ENCODE measurements around the gene CTTNBP2NL.
"Not testable (repeated sequence)": the region's sequence is repeated elsewhere in the genome, so short reads cannot be mapped to it uniquely, and the experiment has no call there.

Gene CTTNBP2NL

GRCh38 chr1:112387807-112388206, 8.2 kb upstream of the CTTNBP2NL start:
- DNase-seq: no peak

- no peak for DNase-seq
Measured at GRCh38 chr1:112388436-112388835, 7.6 kb upstream of the CTTNBP2NL start.

GRCh38 chr1:112389689-112390088, 6.3 kb upstream of the CTTNBP2NL start:
- DNase-seq: no peak

GRCh38 chr1:112390335-112390734, 5.7 kb upstream of the CTTNBP2NL start:
- DNase-seq: not testable (repeated sequence)

- DNase-seq: peak; percentile 73 to 83
Measured at GRCh38 chr1:112390775-112391602, 5.0 kb upstream of the CTTNBP2NL start.

- no peak for DNase-seq
Measured at GRCh38 chr1:112391603-112391940, 4.4 kb upstream of the CTTNBP2NL start.

- DNase-seq: no peak
Measured at GRCh38 chr1:112393631-112393974, 2.4 kb upstream of the CTTNBP2NL start.

GRCh38 chr1:112394743-112395062, 1.3 kb upstream of the CTTNBP2NL start:
- no peak for DNase-seq

GRCh38 chr1:112395256-112395820, 676 bp upstream of the CTTNBP2NL start:
- no peak for DNase-seq

GRCh38 chr1:112396653-112397471, 848 bp downstream of the CTTNBP2NL start:
- no peak for DNase-seq

GRCh38 chr1:112397841-112398240, 1.8 kb downstream of the CTTNBP2NL start:
- no peak for DNase-seq

GRCh38 chr1:112399456-112399855, 3.4 kb downstream of the CTTNBP2NL start:
- no peak for DNase-seq

- not testable (repeated sequence) for DNase-seq
Measured at GRCh38 chr1:112400706-112401105, 4.7 kb downstream of the CTTNBP2NL start.

- DNase-seq: no peak
Measured at GRCh38 chr1:112402682-112403643, 6.9 kb downstream of the CTTNBP2NL start.

- DNase-seq: no peak
Measured at GRCh38 chr1:112406771-112407170, 10.8 kb downstream of the CTTNBP2NL start.

- DNase-seq: no peak
Measured at GRCh38 chr1:112409414-112409813, 13.4 kb downstream of the CTTNBP2NL start.

GRCh38 chr1:112410673-112411072, 14.7 kb downstream of the CTTNBP2NL start:
- DNase-seq: no peak

GRCh38 chr1:112417271-112417670, 21.3 kb downstream of the CTTNBP2NL start:
- DNase-seq: no peak

- DNase-seq: no peak
Measured at GRCh38 chr1:112418099-112418892, 22.3 kb downstream of the CTTNBP2NL start.

- DNase-seq: no peak
Measured at GRCh38 chr1:112423207-112423606, 27.2 kb downstream of the CTTNBP2NL start.

GRCh38 chr1:112423666-112424065, 27.7 kb downstream of the CTTNBP2NL start:
- DNase-seq: not testable (repeated sequence)

- DNase-seq: no peak
Measured at GRCh38 chr1:112429749-112430148, 33.7 kb downstream of the CTTNBP2NL start.

Data from stimulated activated CD4-positive, alpha-beta T cell treated with anti-CD3 and anti-CD28 coated beads, Interleukin-2, amount 100 ng/mL, for 48 hours (primary cell).